NCI-H1105 (cell line): Measurements from ENCODE around the gene PHF12.

Source experiments
- DNase-seq: peaks from one replicate; lab custom pipeline; 2025; lab: John Stamatoyannopoulos, UW

PHF12 gene

DNA sequence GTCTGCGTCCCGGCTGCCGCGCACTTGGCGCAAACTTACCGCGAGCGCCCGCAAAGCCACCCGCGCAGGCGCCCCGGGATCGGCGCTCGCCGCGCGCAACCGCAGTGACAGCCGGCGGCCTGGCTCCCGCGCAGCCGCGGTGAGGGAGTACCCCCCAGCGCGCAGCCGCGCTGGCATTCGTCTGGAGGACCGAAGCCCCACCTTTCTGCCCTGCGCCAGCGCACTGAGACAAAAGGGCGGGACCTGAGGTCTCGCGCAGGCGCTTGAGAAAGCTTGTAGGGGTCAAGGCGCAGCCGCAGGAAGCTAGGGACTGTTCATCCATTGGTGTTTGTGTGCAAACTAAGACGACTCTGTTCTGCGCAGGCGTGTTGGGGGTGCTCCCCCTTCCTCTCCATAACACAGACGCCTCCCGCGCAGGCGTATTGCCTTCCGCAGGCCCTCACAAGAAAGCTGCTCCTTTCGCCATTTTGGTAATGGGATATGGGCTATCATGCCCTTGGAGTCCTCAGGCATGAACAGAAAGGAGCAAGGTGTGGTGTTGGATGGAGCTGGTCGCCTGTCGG lies at the start of gene PHF12:
PHF12 (minus strand) TSS at position 91 of the 563 bp plus-strand sequence. CDS start 558 bp downstream, outside the sequence.
- peak; percentile 99 for DNase-seq

DNA sequence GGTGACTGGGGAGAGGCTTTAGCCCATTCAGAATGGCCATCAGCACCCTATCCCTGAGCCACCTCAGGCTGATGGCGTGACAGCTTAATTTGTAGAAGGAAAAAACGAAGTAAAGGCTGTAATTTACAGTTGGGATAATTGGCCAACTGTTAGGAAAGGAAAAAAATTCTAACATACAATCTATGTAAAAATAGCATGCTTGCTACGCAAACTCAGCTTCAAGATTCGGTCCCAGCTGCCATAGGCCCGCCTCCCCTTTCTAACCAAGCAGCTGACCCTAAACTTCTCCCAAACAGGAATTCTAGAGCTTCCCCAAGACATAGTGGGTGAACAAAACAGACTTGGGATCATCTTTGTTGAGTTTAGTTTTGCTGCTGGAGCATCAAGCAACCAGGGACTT lies 49.7 kb upstream of the PHF12 start:
- no peak for DNase-seq

DNA sequence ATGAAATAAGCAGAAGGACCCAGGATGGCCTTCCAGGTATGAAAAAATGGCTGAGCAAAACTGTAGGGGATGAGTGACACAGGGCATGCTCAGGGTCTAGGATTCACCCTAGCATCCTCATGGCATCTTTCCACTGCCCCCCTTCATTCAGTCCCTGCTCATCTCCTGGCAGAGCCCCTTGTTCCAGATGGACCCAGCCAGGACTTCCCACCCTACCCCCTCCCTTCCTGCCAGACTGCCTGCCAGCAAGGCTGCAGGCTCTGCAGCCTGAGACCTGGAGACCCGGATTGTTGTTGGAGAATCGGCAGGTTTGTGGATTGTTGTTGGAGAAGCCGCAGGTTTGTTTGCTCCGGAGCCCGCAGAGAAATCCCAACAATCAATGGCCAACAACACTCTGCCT lies 47.9 kb upstream of the PHF12 start:
- no peak for DNase-seq

DNA sequence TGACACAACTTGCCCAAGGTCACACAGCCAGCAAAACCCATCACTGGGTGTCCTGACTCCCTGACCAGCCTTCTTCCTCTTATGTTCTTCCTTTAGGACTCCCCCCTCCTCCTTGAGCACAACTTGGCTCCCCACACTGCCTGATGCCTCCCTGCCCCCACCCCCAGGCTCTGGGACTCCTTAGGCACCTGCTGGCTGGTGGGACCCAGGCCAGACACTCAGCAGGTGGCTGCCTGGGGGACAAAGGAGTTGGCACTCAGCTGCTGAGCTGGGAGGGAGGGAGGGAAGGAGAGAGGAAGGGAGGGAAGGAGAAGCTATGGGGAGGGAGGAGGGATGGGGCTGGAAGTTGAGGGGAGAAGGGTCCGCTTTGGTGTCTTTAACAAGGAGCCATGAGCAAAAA lies 46.5 kb upstream of the PHF12 start:
- peak; percentile 88 for DNase-seq

DNA sequence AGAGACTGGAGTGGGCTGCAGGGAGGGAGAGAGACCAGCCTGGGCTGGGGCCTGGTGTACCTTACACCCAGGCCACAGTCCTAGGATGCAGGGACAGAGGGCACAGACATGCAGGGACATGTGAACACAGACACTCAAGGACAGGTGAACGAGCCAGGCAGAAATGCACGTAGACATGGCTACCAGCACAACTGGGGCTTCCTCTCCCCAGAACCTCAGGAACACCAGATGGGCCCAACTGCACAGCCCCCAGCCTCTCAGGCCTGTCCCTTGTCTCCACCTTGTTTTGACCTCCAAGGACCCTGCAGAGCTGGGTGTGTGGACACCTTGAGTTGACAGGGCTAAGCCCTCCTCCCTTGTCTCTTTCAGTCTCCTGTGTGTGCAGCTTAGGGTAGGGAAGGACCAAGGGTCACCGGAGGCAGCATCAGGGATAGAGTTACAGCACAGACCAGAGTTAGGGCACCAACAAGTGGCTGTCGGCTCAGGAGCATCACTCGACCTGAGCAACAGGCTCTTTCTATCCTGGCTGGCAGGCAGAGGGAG lies 45.3 kb upstream of the PHF12 start:
- no peak for DNase-seq

DNA sequence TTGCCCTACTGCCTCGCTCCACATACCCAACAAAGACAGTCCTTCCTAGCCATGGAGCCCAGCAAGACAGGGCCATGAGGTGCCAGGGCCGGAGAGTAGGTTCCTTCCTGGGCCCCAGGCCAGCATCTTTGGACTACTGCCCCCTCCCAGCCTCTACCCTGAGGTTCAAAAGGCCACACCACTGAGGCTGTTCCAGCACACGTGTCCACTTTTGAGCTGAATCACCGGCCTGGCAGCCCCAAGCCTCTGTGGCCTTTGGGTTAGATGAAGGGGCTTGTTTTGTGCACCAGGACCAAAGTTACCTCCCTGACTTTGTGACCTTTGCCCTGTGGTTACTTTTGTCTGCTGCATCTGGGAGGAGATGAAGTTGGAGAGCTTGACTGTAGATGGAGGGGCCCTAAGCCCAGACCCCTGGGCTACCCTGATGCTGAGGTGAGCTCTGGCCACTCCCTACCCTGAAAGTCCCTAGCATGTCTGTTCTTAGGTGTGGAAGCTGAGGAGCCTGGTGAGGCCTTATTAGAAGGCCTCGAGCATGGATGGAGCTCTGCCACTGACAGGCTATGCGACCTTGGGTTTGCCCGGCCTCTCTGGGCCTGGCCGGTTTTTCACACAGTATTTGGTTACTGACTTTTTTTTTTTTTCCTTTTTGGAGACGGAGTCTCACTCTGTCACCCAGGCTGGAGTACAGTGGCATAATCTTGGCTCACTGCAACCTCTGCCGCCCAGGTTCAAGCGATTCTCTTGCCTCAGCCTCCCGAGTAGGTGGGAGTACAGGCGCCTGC lies 42.5 kb upstream of the PHF12 start:
- no peak for DNase-seq

DNA sequence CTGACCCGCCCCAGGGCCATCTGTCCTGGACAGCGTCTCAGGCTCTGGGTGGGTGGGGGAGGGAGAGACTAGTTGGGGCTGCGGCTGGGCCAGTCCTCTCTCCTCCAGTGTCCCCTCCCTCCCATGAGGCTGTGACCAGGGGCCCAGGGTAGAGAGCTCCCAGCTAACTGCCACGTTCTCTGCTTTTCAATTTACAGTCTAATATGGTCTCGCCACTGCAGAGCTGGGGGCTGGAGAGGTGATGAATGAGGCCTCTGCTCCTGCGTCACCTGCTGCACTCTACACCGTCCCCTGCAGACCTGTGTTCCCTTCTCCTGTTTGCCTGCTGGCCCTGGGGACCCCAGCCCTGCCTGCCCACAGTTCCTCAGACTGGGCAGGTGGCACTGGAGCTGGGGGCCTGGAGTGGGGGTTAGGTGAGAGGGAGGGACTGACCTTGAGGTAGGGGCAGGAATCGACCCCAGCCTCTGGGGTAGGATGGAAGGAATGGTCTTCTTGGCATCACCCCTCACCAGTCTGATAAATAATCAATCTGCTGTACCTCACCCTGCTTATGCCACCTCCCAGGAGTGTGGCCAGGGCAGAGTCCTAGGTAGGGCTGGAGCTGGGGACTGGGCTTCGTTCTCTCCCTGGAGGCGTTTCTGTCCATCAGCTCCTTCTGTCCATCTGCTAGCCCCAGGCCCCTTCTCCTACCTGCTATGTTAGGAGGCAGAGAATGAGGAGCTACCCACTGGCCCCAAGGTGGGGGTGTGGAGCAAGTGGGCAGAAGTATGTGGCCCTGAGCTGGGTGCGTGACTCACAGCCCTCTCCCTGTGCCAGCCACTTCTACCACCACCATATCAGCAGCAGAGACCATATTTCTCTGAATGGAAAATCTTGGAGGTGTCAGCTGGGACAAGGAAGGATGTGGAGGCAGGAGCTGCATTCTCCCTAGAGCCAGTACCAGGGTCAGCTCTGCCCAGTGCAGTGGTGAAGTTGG lies 41.6 kb upstream of the PHF12 start:
- no peak for DNase-seq

DNA sequence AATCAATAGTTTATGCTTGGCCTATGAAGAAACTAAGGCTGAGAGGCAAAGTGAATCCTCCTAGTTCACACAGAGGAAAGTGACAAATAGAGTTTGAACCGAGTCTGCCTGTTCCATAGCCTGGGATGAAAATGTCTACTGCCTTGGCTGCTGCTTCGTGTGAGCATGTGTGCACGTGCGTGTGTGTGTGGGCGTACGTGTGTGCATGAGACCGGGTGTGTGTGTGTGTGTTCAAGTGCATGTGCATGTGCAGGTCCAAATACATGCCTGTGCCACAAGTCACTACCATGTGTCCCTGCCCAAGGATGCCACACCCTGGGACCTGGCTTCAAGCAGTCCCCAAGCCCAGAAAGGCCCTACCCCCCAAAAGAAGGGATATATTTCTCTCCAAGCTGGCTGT lies 40.9 kb upstream of the PHF12 start:
- DNase-seq, result no peak

DNA sequence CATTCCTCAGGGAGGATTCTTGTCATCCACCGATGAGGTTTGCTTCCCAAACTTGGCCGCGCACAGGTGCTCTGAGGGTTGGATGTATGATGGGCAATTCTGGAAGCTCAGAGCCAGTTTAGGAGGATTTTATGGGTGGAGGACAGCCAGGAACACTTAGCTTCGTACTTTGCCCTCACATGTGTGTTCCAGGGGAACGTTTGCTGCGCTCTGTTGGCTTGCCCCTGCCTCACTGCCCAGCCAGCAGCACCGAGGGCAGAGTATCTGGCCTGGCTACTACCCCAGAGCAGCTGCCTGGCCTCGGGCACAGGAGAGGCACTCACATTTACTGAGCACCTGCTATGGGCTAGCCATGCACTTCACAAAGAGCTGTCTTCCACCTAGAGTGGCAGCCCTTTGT lies 40.5 kb upstream of the PHF12 start:
- no peak for DNase-seq

DNA sequence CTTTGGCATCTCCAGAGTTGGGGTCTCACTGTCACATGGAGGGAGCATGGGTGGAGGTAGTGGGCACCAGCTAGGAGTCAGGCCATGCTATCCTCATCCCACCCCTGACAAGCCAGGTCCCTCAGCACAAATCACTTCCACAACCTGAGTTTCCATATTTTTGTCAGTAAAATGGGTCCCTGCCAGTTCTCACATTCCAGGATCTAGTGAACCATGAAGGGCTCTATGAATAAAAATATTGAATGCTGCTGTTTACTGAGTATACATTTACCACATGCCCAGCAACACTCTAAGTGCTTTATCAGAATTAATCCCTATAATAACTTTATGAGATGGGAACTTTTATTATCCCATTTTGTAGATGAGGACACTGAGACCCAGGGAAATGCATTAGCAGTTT lies 37.7 kb upstream of the PHF12 start:
- no peak for DNase-seq

DNA sequence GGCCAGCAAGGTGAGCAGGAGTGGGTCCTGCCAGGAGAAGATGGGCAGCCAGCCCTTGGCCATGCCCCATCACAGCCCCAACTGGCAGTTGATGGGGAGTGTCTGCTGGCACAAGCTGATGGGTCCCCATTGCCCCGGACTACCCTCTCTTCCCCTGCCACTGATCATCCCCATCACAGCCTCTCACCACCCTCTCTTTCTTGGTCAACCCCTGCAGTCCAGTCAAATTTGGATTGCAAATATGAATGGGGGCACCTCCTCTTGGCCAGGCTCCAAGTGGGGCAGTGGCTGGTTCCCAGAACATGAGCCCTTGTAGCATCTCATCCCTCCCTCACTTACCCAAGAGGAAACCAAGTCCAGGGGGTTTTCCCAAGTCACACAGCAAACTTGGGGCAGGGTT lies 37.2 kb upstream of the PHF12 start:
- DNase-seq, result no peak

DNA sequence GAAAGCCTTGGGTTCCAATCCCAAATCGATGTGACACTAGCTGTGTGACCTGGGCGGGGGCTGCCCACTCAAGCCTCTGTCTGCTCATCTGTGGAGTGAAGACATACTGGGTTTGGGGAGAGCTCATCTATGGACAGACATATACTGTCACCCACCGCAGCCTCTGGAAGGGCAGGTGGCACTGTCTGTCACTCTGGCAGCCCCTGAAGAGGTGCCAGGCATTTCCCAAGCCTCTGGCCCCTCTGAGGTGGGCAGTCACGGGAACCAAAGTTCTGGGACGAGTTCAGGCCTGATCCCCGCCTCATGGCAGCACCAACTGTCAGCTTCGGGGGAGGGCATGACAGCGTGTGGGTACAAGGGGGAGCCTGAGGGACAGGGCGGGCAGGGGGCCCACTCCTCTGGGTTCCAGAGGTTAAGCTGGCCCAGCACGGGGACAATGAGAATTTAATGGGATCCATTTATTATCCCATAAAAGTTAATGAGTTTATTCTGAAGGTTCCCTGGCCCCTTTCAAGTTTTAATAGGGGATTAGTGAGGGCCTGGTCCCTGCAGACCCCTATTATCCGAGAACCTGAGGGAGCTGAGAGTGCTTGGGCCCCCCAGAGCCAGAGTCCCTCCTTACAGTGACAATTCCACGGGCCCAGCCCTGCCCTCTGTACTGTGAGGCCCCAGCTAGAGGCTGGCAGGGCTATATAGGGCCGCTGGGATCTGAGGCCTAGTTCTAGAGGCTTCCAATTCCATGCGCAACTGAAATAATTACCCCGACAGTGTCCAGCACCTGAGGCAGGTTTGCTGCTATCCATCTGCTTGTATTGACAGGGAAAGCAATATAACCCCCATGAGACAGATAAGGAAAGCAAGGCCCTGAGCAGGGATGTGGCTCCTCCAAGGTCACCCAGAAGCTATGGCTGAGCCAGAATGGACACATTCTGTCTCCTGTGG lies 35.7 kb upstream of the PHF12 start:
- no peak for DNase-seq

DNA sequence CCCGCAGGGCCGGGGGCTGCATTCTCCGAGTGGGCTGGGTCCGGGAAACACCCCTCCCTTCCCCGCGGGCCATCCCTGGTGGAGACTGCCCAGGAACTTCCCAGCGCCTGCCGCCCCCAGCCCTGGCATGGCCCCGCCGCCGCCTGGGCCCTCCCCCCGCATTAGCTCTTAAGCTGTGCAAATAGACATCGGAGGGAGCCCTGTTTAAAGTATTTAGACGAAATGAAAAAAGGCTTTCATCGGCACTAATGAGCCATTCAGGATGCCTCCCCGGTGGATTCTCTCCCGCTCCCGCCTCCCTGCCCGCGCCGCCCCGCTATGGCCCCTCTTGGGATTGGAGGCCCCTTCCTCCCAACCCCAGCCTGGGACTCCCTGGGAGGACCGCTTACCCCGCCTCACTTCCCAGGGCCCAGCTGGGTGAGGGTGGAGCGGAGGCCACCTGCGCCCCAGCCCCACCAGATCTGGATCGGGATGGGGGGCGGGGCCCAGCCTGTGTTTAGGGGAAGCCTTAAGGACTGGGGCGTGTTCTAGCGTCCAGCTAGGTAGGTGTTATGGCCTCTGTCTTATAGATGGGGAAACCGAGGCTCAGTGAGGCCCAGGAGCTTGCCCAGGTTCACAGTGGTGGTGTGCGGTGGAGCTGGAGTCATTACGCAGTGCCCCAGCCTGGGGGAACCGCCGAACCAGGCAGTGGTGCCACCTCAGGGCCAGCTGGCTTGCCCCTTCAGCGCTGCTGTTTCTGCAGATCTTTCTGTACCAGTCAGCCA lies 34.8 kb upstream of the PHF12 start:
- DNase-seq, result no peak

DNA sequence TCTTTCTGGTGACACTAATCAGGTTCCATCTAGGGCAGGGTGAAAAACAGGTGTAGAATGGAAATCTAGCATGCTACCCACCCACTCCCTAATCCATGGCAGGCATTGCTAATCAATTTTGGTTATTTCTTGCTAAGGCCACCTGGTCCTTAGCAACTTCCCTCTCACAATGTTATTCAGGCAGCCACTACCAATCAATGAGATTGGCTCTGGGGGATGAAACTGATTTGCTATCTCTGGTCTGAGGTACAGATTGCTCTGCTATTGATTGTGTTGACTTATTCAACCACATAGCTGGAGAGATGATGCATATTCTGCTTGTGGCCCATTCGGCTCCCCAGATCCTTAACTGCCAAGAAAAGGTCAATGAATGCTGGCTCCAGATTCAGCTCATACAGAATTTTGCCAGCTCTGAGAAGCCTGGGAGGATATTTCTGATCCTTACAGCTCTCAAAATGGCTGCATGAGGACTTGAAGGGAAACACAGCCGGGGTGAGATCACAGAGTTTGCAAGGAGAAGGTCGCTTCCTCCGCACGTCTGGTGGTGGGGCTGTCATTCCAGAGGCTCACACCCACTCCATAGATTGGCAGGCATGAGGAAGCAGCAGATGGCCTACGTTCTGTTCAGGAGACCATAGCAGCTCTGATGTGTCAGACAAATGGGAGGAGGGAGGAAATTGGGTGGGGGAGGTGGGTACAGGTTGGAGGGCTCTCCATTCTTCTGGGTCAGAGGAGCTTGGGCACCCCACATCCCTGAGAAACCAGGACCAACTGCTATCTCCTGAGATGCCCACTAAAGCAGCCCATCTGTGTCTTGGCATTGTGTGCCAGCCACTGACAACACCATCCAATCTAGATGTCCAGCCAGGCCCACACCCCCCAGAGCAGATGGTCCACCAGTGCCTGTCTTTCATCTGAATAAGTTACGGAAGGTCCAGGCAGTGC lies 32.2 kb upstream of the PHF12 start:
- no peak for DNase-seq

DNA sequence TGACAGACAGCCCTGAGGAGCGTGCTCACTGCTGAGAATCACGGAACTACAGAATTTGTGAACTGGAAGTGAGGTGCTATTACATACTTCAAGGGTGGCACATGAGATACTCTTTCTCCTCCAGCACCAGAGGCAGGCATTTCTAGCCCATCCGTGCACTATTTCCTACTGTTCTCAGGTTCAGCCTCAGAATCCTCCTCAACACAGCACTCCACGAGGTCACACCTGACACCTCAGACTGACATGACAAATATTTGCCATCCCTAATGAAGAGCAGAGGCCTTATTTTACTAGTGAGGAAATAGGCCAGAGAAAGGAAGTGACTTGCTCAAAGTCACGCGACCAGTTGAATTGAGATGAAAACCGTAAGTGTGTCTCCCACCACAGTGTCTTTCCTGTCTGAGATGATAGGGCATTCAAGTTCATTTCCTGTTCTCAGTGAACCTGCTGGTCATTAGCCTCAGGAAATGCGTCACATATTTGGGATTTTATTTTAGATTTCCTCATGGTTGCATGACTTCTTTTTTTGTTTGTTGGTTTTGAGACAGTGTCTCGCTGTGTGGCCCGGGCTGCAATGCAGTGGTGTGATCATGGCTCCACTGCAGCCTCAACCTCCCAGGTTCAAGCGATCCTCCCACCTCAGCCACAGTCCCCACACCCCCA lies 30.9 kb upstream of the PHF12 start:
- no peak for DNase-seq

DNA sequence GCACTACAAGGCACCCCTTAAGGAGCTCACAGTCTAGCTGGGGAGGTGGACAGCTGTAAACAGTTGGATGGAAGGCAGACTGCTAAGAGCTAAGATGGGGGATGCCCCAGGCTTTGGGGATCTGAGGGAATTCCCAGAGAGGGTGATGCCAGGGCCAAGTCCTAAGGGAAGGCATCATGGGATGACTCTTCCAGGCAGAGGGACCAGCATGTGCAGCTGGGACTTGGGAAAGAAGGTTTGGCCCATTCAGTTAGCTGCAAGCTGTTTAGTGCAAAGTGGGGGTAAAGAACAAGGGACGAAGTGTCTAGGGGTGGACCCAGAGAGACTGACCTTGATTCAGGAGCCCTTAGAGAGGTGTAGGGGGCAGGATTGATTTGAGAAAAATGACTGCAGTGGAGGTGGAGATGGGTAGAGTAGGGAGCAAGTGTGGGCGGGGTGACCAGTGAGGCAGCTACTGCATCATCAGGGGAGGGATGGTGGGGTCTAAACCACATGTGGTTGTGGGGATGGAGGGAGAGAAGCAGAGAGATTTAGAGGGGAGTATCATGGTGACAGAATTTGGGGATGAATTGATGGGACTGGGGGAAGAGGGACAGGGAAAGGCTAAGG lies 27.1 kb upstream of the PHF12 start:
- no peak for DNase-seq

DNA sequence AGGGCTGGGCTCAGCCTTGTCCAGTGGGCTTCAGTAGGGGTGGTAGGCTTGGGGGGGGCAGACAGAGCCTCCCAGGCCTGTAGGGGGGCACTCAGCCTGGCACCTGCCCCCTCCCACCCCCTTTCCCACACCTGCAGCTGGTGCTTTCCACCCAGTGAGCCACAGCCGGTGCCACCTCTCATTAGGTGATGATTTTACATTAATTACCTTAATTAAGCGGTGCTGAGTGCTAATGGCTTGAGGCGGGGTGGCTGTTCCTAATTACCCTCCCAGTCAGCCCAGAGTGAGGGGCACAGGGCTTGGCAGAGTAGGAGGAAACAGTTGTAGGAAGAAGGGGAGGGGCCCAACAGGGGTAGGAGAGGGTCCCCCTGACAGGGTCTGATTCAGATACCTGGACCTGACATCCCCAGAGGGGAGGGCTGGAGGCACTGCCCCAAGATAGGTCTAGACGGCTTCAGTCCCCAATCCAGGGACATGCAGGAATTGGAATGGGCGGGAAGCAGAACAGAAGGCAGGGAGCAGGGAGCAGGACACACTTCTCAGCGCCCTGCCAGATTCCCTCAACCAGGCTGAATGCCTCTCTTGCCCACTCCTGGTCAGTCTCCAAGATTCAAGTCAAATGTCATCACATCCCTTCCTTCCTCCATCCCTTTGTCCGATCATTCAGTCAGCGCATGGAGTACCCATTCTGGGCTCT lies 26.5 kb upstream of the PHF12 start:
- DNase-seq, result peak; percentile 19

DNA sequence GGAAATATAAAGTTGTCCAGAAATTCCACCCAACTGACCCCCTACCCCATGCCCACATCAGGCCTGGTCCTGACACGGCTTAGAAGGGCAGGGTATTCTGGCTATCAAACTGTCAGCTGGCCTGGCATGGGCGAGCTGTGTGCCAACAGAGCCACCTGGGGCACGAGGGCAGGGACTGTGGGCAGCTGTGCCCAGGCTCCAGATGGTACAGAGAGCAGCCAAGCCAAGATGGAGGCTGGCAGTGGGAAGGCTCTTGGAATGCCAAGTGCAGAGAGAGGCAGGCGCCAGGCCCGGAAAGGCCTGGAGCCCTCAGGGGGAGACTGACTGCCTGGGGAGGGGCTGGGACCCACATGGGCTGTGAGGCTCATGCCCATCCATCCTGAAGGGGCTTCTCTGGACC lies 24.3 kb upstream of the PHF12 start:
- no peak for DNase-seq
